C4-2B (cell line): ENCODE data around the gene IFNK.

Experiments
- H3K27ac ChIP-seq: fragments of 450-650 bp; 2 replicates; pipeline ENCODE4 v1.5.1; 2017
- CTCF ChIP-seq: fragments of 450-650 bp; conservative IDR thresholded peaks from 2 replicates; pipeline ENCODE4 v1.5.1; 2017; ENCODE audit warnings: mild to moderate bottlenecking
- ZFX ChIP-seq: fragments of 450-650 bp; IDR thresholded peaks from 2 replicates; pipeline ENCODE4 v1.6.1; 2017

IFNK gene

GRCh38 chr9:27533311-27533710 is 9.2 kb downstream of the IFNK start:
- H3K27ac ChIP-seq = no peak overlapping the region
- TF ChIP-seq CTCF = no peak
- no peak for TF ChIP-seq ZFX

DNA sequence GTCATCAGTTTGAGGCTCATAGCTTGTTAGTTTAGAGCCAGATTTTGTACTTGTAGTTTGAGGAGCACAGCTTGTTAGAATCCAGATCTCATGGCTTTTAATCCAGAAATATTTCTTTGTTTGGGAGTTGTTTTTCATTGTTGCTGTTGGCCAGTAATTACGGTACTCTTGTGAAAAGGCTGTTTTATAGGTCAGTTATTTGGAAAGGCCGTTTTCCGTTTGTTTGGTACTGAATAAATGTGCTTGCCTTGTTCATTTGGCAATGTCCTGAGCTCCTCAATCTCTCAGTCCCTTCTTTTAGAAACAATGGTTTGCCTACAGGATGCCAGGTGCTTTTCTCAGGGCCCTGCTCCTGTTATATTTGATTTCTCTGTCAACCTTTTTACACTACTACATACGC is 10.0 kb downstream of the IFNK start:
- H3K27ac ChIP-seq = no peak overlapping the region
- TF ChIP-seq ZFX = no peak
- no peak for TF ChIP-seq CTCF

- H3K27ac ChIP-seq = no peak overlapping the region
- TF ChIP-seq CTCF = no peak
These were observed 10.6 kb downstream of the IFNK start for GRCh38 chr9:27534658-27535209.

GRCh38 chr9:27535701-27536118 is 11.6 kb downstream of the IFNK start:
- no peak overlapping the region for H3K27ac ChIP-seq
- TF ChIP-seq ZFX (no peak), CTCF (0 out of 2 replicates have a peak, but pooled peaks have one; percentile 9)

DNA sequence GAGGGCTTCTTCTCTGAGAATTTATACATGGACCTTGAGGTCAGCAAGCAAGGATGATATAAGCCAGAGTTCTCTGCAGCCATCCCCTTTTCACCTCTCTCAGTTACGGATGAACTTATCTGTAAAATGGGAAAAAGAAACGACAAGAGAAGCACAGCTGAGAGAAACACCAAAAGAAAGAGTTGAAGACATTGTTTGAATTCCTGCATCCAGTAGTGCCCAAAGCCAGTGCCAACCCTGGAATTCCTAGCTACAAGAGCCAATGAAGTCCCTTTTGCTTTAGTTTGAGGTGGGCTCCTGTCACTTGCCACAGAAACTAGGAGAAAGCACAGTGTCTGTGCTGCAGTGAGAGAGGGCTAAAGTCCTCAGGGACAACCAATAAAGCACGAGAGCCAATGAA is 12.1 kb downstream of the IFNK start:
- H3K27ac ChIP-seq = no peak overlapping the region

DNA sequence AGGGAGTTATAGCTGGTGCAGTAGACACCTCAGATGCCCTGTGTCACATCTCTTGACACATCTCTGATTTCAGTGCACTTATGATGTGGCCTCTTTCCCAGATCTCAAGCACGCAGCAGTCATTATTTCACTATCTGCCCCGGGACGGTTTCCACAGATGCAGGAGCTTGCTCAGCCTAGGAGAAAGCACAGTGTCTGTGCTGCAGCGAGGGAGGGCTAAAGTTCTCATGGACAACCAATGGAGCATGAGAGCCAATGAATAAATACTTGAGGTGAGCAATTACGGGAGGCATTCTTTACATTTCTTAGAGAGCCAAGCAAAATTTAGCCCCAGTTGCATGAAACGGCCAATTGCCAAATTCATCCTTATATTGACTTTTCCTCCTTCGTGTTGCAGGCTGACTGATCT is 12.9 kb downstream of the IFNK start:
- H3K27ac ChIP-seq = no peak overlapping the region
- TF ChIP-seq CTCF = no peak
- no peak for TF ChIP-seq ZFX

More for the DNA sequence above, 12.1 kb downstream of the IFNK start:
- no peak for TF ChIP-seq CTCF

DNA sequence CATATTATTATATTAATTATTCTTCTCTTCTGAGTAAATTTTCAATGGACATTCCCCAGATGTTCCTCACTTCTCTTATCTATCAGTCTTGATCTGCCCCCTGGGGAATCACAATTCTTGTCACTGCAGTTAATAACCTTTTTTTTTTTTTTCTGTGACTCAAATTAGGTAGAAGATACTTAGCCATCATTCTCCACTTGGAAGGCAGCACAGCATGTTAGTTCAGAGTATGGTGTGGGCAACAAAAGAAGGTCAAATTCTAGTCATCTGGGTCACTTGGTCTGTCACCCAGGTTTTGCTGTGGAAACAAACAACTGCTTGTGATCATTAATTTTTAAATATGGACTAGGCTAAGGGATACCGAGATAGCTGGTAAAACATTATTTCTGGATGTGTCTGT is 13.7 kb downstream of the IFNK start:
- TF ChIP-seq CTCF (no peak), ZFX (no peak)
- no peak overlapping the region for H3K27ac ChIP-seq
